Endodermal cell (in vitro differentiated cells): ENCODE results near the gene COL6A1. TPM values are rescaled to one million over a fixed set of nuclear protein-coding genes. Genes with fewer than 3 reads are reported as not detected.

Experiments
- DNase-seq: peaks from one replicate; pipeline ENCODE4 v3.0.0-alpha.2; 2017
- H3K27ac ChIP-seq: 2 replicates; pipeline ENCODE4 v1.5.1; 2013; ENCODE audit warnings: mild to moderate bottlenecking, low read depth, low read length, moderate library complexity
- H3K27me3 ChIP-seq: 2 replicates; pipeline ENCODE4 v1.6.1; 2013; ENCODE audit warnings: mild to moderate bottlenecking, low read length, moderate library complexity; ENCODE audit not compliant: insufficient read depth, control insufficient read depth, poor library complexity, severe bottlenecking
- H3K36me3 ChIP-seq: 2 replicates; pipeline ENCODE4 v1.7.0; 2013; ENCODE audit warnings: mild to moderate bottlenecking, low read length, moderate library complexity; ENCODE audit not compliant: control insufficient read depth, insufficient read depth
- H3K4me1 ChIP-seq: one replicate; pipeline ENCODE4 v1.7.0; 2013; ENCODE audit warnings: low read length; ENCODE audit not compliant: control insufficient read depth, insufficient read depth
- H3K4me3 ChIP-seq: 2 replicates; pipeline ENCODE4 v1.5.1; 2013; ENCODE audit warnings: mild to moderate bottlenecking, low read length, moderate library complexity
- H3K9ac ChIP-seq: 2 replicates; pipeline ENCODE4 v1.6.1; 2013; ENCODE audit warnings: mild to moderate bottlenecking, low read length, moderate library complexity; ENCODE audit not compliant: poor library complexity, severe bottlenecking; ENCODE audit errors: extremely low read depth
- H3K9me3 ChIP-seq: 2 replicates; pipeline ENCODE4 v1.6.1; 2013; ENCODE audit warnings: mild to moderate bottlenecking, low read length, moderate library complexity; ENCODE audit not compliant: control insufficient read depth
- H3K27ac Mint-ChIP-seq: 2 replicates; pipeline ENCODE4 v1.8.0; 2020; ENCODE audit warnings: mixed read lengths
- H3K27me3 Mint-ChIP-seq: 2 replicates; pipeline ENCODE4 v1.8.0; 2021; ENCODE audit warnings: mild to moderate bottlenecking, mixed read lengths; ENCODE audit not compliant: insufficient read depth
- H3K36me3 Mint-ChIP-seq: 2 replicates; pipeline ENCODE4 v1.8.0; 2020; ENCODE audit warnings: low read depth, mixed read lengths
- H3K4me1 Mint-ChIP-seq: 2 replicates; pipeline ENCODE4 v1.8.0; 2020; ENCODE audit warnings: mixed read lengths
- H3K4me3 Mint-ChIP-seq: 2 replicates; pipeline ENCODE4 v1.8.0; 2020; ENCODE audit warnings: mild to moderate bottlenecking, moderate library complexity, mixed read lengths
- H3K9me3 Mint-ChIP-seq: 2 replicates; pipeline ENCODE4 v1.8.0; 2020; ENCODE audit warnings: mild to moderate bottlenecking, mixed read lengths
- WGBS, 2 experiments: methylation state at CpG; one replicate each; pipeline versions ENCODE4 v1.1.5 to v1.1.7; 2013; ENCODE audit warnings: missing lambda C conversion rate in 2 of 2, mixed read lengths in 1 of 2; ENCODE audit not compliant: insufficient coverage in 1 of 2, insufficient read length in 1 of 2; 5-methylcytosine and 5-hydroxymethylcytosine counted together
- total RNA-seq, 2 donors: library from RNA; stranded (reverse); fragmentation: NEBNext Ultra II Directional in 1 of 2; extraction: Animal tissue kit (Norgen Biotek cat#: 25700) in 1 of 2; gene quantifications; 2 replicates in 1 of 2; 3 replicates in 1 of 2; pipeline ENCODE4 v1.2.1, GENCODE V29; 2021
- TF ChIP-seq, protein P1 (sequence below): fragments of 200-600 bp; sonication (generic); conservative IDR thresholded peaks from 2 replicates; pipeline ENCODE4 v1.5.0; 2021; ENCODE audit warnings: antibody characterized with exemption, mild to moderate bottlenecking

COL6A1 gene
- total RNA-seq, 2 donors from 2014 or later = 232 to 407 TPM

DNA sequence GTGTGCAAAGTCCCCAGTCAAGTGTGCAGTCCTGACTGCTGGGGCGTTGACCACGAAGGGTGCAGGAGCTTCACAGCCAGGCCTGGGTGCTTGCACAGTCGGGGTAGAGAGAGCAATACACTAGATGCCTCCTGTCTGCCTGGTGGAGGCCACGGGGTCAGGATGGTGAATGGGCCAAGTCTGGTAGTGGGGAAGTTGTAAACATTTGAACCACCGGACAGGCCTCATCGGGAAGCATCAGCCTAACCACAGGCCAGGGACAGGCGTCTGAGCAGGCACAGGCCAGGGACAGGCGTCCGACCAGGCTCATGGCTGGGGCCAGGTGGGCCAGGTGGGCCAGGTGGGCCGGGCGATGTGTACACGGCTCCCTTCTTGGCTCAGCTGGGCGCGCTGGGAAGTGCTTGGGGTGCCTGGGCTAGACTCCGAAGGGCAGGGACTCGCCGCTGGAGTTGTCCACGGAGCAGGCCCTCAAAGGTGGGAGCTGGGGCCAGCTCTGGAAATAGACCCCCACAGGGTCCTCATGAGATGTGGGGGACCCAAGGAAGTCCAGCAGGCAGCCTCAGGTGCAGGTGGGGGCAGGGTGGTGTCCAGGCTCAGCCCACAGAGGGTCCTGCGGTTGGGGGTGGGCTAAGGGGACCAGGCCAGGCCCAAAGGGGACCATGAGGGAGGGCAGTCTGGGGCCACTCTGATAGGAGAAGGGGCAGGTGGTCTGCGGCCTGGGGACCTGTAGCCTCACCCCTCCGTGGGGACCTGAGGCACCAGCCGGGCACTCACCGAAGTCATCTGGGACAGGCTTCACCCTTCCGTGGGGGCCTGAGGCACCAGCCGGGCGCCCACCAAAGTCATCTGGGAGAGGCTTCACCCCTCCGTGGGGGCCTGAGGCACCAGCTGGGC is 15.0 kb downstream of the COL6A1 start:
- 90 to 93% methylated on average over 24 to 27 of the region's 27 CpGs for WGBS, 2 experiments

DNA sequence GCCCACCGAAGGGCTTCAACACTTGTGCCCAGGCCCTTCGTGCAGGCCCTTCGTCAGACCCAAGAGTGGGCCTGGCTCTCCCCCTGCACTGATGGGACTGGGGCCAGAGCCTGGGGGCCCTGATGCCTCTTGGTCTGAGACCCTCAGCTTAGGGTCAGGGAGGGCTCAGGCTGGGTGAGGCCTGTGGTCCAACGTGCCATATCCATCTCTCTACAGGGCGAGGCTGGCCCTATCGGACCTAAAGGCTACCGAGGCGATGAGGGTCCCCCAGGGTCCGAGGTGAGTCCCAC is 15.6 kb downstream of the COL6A1 start:
- no peaks in the 10 kb centered on the region for H3K36me3 ChIP-seq
- no peak overlapping the region for H3K4me3 ChIP-seq
- WGBS, 2 experiments = 90 to 92% methylated on average over 7 to 9 of the region's 9 CpGs
- no peak overlapping the region for H3K4me3 Mint-ChIP-seq
- H3K36me3 Mint-ChIP-seq = peaks cover 24% of the 10 kb centered on the region
- H3K27ac Mint-ChIP-seq = no peak overlapping the region
- H3K4me1 Mint-ChIP-seq = no peaks in the 10 kb centered on the region
- H3K9me3 Mint-ChIP-seq = no peaks in the 10 kb centered on the region
- no peak overlapping the region for H3K27ac ChIP-seq
- DNase-seq = no peak
- H3K9me3 ChIP-seq = no peaks in the 10 kb centered on the region
- TF ChIP-seq, protein P1, sequence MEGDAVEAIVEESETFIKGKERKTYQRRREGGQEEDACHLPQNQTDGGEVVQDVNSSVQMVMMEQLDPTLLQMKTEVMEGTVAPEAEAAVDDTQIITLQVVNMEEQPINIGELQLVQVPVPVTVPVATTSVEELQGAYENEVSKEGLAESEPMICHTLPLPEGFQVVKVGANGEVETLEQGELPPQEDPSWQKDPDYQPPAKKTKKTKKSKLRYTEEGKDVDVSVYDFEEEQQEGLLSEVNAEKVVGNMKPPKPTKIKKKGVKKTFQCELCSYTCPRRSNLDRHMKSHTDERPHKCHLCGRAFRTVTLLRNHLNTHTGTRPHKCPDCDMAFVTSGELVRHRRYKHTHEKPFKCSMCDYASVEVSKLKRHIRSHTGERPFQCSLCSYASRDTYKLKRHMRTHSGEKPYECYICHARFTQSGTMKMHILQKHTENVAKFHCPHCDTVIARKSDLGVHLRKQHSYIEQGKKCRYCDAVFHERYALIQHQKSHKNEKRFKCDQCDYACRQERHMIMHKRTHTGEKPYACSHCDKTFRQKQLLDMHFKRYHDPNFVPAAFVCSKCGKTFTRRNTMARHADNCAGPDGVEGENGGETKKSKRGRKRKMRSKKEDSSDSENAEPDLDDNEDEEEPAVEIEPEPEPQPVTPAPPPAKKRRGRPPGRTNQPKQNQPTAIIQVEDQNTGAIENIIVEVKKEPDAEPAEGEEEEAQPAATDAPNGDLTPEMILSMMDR = no peak
- no peaks in the 10 kb centered on the region for H3K27me3 Mint-ChIP-seq
- no peak overlapping the region for H3K9ac ChIP-seq
- no peaks in the 10 kb centered on the region for H3K4me1 ChIP-seq
- no peaks in the 10 kb centered on the region for H3K27me3 ChIP-seq

More for the DNA sequence above, 15.0 kb downstream of the COL6A1 start:
- no peak overlapping the region for H3K9ac ChIP-seq
- H3K4me1 ChIP-seq = no peaks in the 10 kb centered on the region
- peaks cover 27% of the 10 kb centered on the region for H3K36me3 Mint-ChIP-seq
- H3K4me1 Mint-ChIP-seq = no peaks in the 10 kb centered on the region
- H3K9me3 ChIP-seq = no peaks in the 10 kb centered on the region
- TF ChIP-seq, protein P1 = no peak
- H3K27ac ChIP-seq = no peak overlapping the region
- peak; percentile 35 for DNase-seq
- no peaks in the 10 kb centered on the region for H3K9me3 Mint-ChIP-seq
- no peak overlapping the region for H3K4me3 Mint-ChIP-seq
- H3K36me3 ChIP-seq = no peaks in the 10 kb centered on the region
- no peaks in the 10 kb centered on the region for H3K27me3 Mint-ChIP-seq
- no peak overlapping the region for H3K4me3 ChIP-seq
- H3K27me3 ChIP-seq = no peaks in the 10 kb centered on the region
- H3K27ac Mint-ChIP-seq = peak overlapping the region; percentile 35

DNA sequence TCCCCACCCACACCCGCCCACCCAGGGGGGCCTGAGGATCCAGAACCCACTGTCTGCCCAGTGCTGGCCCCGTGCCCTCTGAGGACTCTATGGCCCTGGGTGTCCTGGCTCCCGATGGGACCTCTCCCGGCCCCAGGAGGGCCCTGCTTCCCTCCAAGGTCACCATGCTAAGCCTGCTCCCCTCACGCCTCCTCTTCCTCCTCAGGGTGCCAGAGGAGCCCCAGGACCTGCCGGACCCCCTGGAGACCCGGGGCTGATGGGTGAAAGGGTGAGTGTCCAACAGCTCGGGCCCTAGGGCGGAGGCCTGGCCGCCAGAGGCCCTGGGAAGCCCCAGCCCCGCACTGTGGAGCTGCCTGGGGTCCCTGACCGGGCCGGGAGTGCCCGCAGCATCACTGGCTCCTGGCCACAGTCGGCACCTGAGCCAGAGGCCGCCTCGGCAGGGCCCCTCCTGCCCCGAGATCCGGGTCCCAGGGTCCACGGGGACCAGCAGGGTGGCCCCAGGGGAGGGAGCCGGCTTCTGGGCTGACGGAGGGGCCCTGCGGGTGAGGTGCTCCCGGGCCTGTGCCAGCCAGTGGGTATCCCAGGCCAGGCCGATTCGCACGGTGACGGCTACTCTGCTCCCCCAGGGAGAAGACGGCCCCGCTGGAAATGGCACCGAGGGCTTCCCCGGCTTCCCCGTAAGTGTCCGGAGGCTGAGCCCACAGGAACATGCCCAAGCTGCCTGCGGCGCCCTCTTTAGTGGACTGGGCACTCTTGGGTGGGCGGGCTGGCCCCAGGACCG is 16.1 kb downstream of the COL6A1 start:
- no peak overlapping the region for H3K27ac ChIP-seq
- 95% methylated on average over 20 to 38 of the region's 38 CpGs for WGBS, 2 experiments
- Mint-ChIP-seq H3K9me3 (no peaks in the 10 kb centered on the region), H3K36me3 (peaks cover 26% of the 10 kb centered on the region), H3K4me1 (no peaks in the 10 kb centered on the region), H3K4me3 (no peak overlapping the region), H3K27me3 (no peaks in the 10 kb centered on the region), H3K27ac (no peak overlapping the region)
- no peaks in the 10 kb centered on the region for H3K36me3 ChIP-seq
- no peaks in the 10 kb centered on the region for H3K27me3 ChIP-seq
- no peaks in the 10 kb centered on the region for H3K9me3 ChIP-seq
- no peak overlapping the region for H3K9ac ChIP-seq
- DNase-seq = peak; percentile 42
- no peaks in the 10 kb centered on the region for H3K4me1 ChIP-seq
- TF ChIP-seq, protein P1 = no peak
- H3K4me3 ChIP-seq = no peak overlapping the region
